Kidney tubule cell (primary cell): Measurements from ENCODE around the gene PSAP.

ENCODE experiments used
- DNase-seq: peaks from one replicate; pipeline ENCODE4 v3.0.0-alpha.2; 2018; ENCODE audit warnings: low spot score

Gene PSAP

GRCh38 chr10:71766717-71767419, 84.2 kb downstream of the PSAP start:
- DNase-seq = peak; percentile 98
